WTC11 (cell line): ENCODE measurements around the gene ALDOB. TPM values are rescaled to one million over a fixed set of nuclear protein-coding genes. Genes with fewer than 3 reads are reported as not detected.
A peak's percentile ranks its signal among the peaks of the same experiment; 100 is the strongest.

Experiments
- ATAC-seq: fragments of 200-7000 bp; cut with Tn5 transposase; 2 replicates; pipeline ENCODE4 v1.10.0; 2021; ENCODE audit warnings: mild to moderate bottlenecking, moderate library complexity
- CTCF ChIA-PET: fragments of 300-600 bp; sonication (Branson Sonifier 250); formaldehyde crosslinking; loops from one replicate; lab custom pipeline; 2021; ENCODE audit warnings: antibody characterized with exemption; lab: Charles Lee
- POLR2A ChIA-PET: fragments of 350-600 bp; sonication (Branson Sonifier 250); formaldehyde crosslinking; loops from one replicate; lab custom pipeline; 2021; ENCODE audit warnings: antibody characterized with exemption; lab: Charles Lee
- DNase-seq: peaks from one replicate; pipeline ENCODE4 v3.0.0; 2021; ENCODE audit warnings: low spot score
- H3K27ac Mint-ChIP-seq: 2 replicates; pipeline ENCODE4 v1.8.0; 2021; ENCODE audit warnings: mixed read lengths
- H3K27me3 Mint-ChIP-seq: 2 replicates; pipeline ENCODE4 v1.8.0; 2021; ENCODE audit warnings: low read depth, mild to moderate bottlenecking, moderate library complexity, mixed read lengths
- H3K36me3 Mint-ChIP-seq: 2 replicates; pipeline ENCODE4 v1.8.0; 2021; ENCODE audit warnings: mixed read lengths
- H3K4me1 Mint-ChIP-seq: 2 replicates; pipeline ENCODE4 v1.8.0; 2022; ENCODE audit warnings: mixed read lengths
- H3K4me3 Mint-ChIP-seq: 2 replicates; pipeline ENCODE4 v1.8.0; 2021; ENCODE audit warnings: mild to moderate bottlenecking, moderate library complexity, mixed read lengths
- H3K9me3 Mint-ChIP-seq: 2 replicates; pipeline ENCODE4 v1.8.0; 2021; ENCODE audit warnings: mixed read lengths
- ETV6 ChIP-seq: sonication (generic); formaldehyde crosslinking; IDR thresholded peaks from 2 replicates; pipeline ENCODE4 v1.8.1; 2022; ENCODE audit warnings: mild to moderate bottlenecking, missing genetic modification reagents
- FOXK1 ChIP-seq: sonication (generic); formaldehyde crosslinking; IDR thresholded peaks from 2 replicates; pipeline ENCODE4 v1.8.0; 2022; ENCODE audit warnings: mild to moderate bottlenecking, moderate library complexity, missing genetic modification reagents
- GABPB1 ChIP-seq: sonication (generic); formaldehyde crosslinking; IDR thresholded peaks from 2 replicates; pipeline ENCODE4 v1.8.1; 2023; ENCODE audit warnings: mild to moderate bottlenecking, missing genetic modification reagents
- GRHL2 ChIP-seq: fragments of 250-450 bp; sonication (Bioruptor Pico); IDR thresholded peaks from 2 replicates; pipeline ENCODE4 v1.8.0; 2022; ENCODE audit warnings: mild to moderate bottlenecking, moderate library complexity; ENCODE audit not compliant: insufficient replicate concordance, severe bottlenecking
- GTF2I ChIP-seq: fragments of 250-450 bp; sonication (Bioruptor Pico); conservative IDR thresholded peaks from 2 replicates; pipeline ENCODE4 v1.4.0; 2021; ENCODE audit warnings: mild to moderate bottlenecking
- JAZF1 ChIP-seq: fragments of 250-450 bp; sonication (Bioruptor Pico); IDR thresholded peaks from 2 replicates; pipeline ENCODE4 v1.9.0; 2021; ENCODE audit warnings: moderate library complexity, mild to moderate bottlenecking, inconsistent platforms
- NR1H2 ChIP-seq: sonication (generic); formaldehyde crosslinking; IDR thresholded peaks from 2 replicates; pipeline ENCODE4 v1.9.0; 2021; ENCODE audit warnings: mild to moderate bottlenecking, moderate library complexity, missing genetic modification reagents
- NR2C2 ChIP-seq: sonication (generic); formaldehyde crosslinking; IDR thresholded peaks from 2 replicates; pipeline ENCODE4 v1.8.0; 2022; ENCODE audit warnings: mild to moderate bottlenecking, missing genetic modification reagents
- SMAD3 ChIP-seq: sonication (generic); formaldehyde crosslinking; IDR thresholded peaks from 2 replicates; pipeline ENCODE4 v1.8.0; 2022; ENCODE audit warnings: missing genetic modification reagents, mild to moderate bottlenecking, borderline replicate concordance
- SP1 ChIP-seq: sonication (generic); formaldehyde crosslinking; conservative IDR thresholded peaks from 2 replicates; pipeline ENCODE4 v1.8.1; 2022; ENCODE audit warnings: missing genetic modification reagents
- TCF7 ChIP-seq: sonication (generic); formaldehyde crosslinking; IDR thresholded peaks from 2 replicates; pipeline ENCODE4 v1.8.0; 2022; ENCODE audit warnings: mild to moderate bottlenecking, low read depth, missing genetic modification reagents, moderate library complexity
- TEAD4 ChIP-seq: sonication (generic); formaldehyde crosslinking; IDR thresholded peaks from 2 replicates; pipeline ENCODE4 v1.8.0; 2022; ENCODE audit warnings: mild to moderate bottlenecking, missing genetic modification reagents
- USF1 ChIP-seq: sonication (generic); formaldehyde crosslinking; IDR thresholded peaks from 2 replicates; pipeline ENCODE4 v1.8.0; 2022; ENCODE audit warnings: mild to moderate bottlenecking, missing genetic modification reagents
- ZNF138 ChIP-seq: sonication (generic); formaldehyde crosslinking; conservative IDR thresholded peaks from 2 replicates; pipeline ENCODE4 v1.8.1; 2022; ENCODE audit warnings: mild to moderate bottlenecking, moderate library complexity, missing genetic modification reagents
- ZNF263 ChIP-seq: sonication (generic); formaldehyde crosslinking; IDR thresholded peaks from 2 replicates; pipeline ENCODE4 v1.8.1; 2022; ENCODE audit warnings: low read depth, mild to moderate bottlenecking, moderate library complexity, missing genetic modification reagents
- ZNF396 ChIP-seq: fragments of 250-450 bp; sonication (Bioruptor Pico); IDR thresholded peaks from 2 replicates; pipeline ENCODE4 v1.8.0; 2021; ENCODE audit warnings: mild to moderate bottlenecking, moderate library complexity, borderline replicate concordance
- ZNF423 ChIP-seq: fragments of 250-450 bp; sonication (Bioruptor Pico); IDR thresholded peaks from 2 replicates; pipeline ENCODE4 v2.1.2; 2022; ENCODE audit warnings: mild to moderate bottlenecking, moderate library complexity
- ZNF425 ChIP-seq: fragments of 250-450 bp; sonication (Bioruptor Pico); conservative IDR thresholded peaks from 2 replicates; pipeline ENCODE4 v1.9.0; 2021; ENCODE audit warnings: mild to moderate bottlenecking
- ZNF532 ChIP-seq: fragments of 250-450 bp; sonication (Bioruptor Pico); IDR thresholded peaks from 2 replicates; pipeline ENCODE4 v1.9.0; 2021; ENCODE audit warnings: mild to moderate bottlenecking, borderline replicate concordance
- total RNA-seq: library from RNA; stranded (reverse); gene quantifications from 3 replicates; pipeline ENCODE4 v1.2.3, GENCODE V29; 2021
- TF ChIP-seq, protein P1 (sequence below): sonication (generic); formaldehyde crosslinking; IDR thresholded peaks from 2 replicates; pipeline ENCODE4 v1.8.0; 2022; ENCODE audit warnings: mild to moderate bottlenecking, missing genetic modification reagents
- TF ChIP-seq, protein P2 (sequence below): sonication (generic); formaldehyde crosslinking; IDR thresholded peaks from 2 replicates; pipeline ENCODE4 v1.8.1; 2023; ENCODE audit warnings: mild to moderate bottlenecking, missing genetic modification reagents, borderline replicate concordance

ALDOB gene
- total RNA-seq, 1 experiment from 2014 or later = 0.94 TPM

- Mint-ChIP-seq H3K27ac (no peak overlapping the region), H3K27me3 (no peaks in the 10 kb centered on the region), H3K9me3 (peaks cover 27% of the 10 kb centered on the region), H3K36me3 (peaks cover 11% of the 10 kb centered on the region), H3K4me3 (no peak overlapping the region), H3K4me1 (peaks cover 19% of the 10 kb centered on the region)
- DNase-seq = no peak
- POLR2A ChIA-PET = no interaction called here
- CTCF ChIA-PET = interaction anchor here (1.2 to 1.5 kb wide), 3 partner anchors 12 to 192 kb away, joined by 3 read pairs; no protein-coding TSS in a partner anchor
- no peak for ATAC-seq
- TF ChIP-seq TCF7 (CRISPR knock-in tag) (no peak), GABPB1 (CRISPR knock-in tag) (no peak), FOXK1 (no peak), ZNF425 (CRISPR knock-in tag) (no peak), ZNF396 (CRISPR knock-in tag) (no peak), ZNF532 (CRISPR knock-in tag) (no peak), NR2C2 (CRISPR knock-in tag) (no peak), GTF2I (CRISPR knock-in tag) (no peak), JAZF1 (no peak), NR1H2 (CRISPR knock-in tag) (no peak), SP1 (no peak), SMAD3 (CRISPR knock-in tag) (no peak)
- TF ChIP-seq, protein P1, sequence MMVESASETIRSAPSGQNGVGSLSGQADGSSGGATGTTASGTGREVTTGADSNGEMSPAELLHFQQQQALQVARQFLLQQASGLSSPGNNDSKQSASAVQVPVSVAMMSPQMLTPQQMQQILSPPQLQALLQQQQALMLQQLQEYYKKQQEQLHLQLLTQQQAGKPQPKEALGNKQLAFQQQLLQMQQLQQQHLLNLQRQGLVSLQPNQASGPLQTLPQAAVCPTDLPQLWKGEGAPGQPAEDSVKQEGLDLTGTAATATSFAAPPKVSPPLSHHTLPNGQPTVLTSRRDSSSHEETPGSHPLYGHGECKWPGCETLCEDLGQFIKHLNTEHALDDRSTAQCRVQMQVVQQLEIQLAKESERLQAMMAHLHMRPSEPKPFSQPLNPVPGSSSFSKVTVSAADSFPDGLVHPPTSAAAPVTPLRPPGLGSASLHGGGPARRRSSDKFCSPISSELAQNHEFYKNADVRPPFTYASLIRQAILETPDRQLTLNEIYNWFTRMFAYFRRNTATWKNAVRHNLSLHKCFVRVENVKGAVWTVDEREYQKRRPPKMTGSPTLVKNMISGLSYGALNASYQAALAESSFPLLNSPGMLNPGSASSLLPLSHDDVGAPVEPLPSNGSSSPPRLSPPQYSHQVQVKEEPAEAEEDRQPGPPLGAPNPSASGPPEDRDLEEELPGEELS (CRISPR knock-in tag) = no peak
Measured at GRCh38 chr9:101376111-101376848, 59.3 kb downstream of the ALDOB start.

- Mint-ChIP-seq H3K4me3 (no peak overlapping the region), H3K27ac (no peak overlapping the region), H3K27me3 (no peaks in the 10 kb centered on the region), H3K4me1 (peaks cover 19% of the 10 kb centered on the region), H3K9me3 (peaks cover 29% of the 10 kb centered on the region), H3K36me3 (peaks cover 9% of the 10 kb centered on the region)
- CTCF ChIA-PET = interaction anchor here (1.3 to 1.5 kb wide), 2 partner anchors 13 to 74 kb away, joined by 3 read pairs; no protein-coding TSS in a partner anchor
- POLR2A ChIA-PET = no interaction called here
- DNase-seq (peak; percentile 25), ATAC-seq (peak; percentile 82)
- TF ChIP-seq GRHL2 (CRISPR knock-in tag) (no peak), JAZF1 (no peak), ZNF263 (CRISPR knock-in tag) (no peak), ZNF423 (CRISPR knock-in tag) (no peak), USF1 (CRISPR knock-in tag) (no peak), ETV6 (CRISPR knock-in tag) (no peak), ZNF138 (CRISPR knock-in tag) (no peak), SP1 (no peak), TEAD4 (CRISPR knock-in tag) (no peak)
- TF ChIP-seq, protein P2, sequence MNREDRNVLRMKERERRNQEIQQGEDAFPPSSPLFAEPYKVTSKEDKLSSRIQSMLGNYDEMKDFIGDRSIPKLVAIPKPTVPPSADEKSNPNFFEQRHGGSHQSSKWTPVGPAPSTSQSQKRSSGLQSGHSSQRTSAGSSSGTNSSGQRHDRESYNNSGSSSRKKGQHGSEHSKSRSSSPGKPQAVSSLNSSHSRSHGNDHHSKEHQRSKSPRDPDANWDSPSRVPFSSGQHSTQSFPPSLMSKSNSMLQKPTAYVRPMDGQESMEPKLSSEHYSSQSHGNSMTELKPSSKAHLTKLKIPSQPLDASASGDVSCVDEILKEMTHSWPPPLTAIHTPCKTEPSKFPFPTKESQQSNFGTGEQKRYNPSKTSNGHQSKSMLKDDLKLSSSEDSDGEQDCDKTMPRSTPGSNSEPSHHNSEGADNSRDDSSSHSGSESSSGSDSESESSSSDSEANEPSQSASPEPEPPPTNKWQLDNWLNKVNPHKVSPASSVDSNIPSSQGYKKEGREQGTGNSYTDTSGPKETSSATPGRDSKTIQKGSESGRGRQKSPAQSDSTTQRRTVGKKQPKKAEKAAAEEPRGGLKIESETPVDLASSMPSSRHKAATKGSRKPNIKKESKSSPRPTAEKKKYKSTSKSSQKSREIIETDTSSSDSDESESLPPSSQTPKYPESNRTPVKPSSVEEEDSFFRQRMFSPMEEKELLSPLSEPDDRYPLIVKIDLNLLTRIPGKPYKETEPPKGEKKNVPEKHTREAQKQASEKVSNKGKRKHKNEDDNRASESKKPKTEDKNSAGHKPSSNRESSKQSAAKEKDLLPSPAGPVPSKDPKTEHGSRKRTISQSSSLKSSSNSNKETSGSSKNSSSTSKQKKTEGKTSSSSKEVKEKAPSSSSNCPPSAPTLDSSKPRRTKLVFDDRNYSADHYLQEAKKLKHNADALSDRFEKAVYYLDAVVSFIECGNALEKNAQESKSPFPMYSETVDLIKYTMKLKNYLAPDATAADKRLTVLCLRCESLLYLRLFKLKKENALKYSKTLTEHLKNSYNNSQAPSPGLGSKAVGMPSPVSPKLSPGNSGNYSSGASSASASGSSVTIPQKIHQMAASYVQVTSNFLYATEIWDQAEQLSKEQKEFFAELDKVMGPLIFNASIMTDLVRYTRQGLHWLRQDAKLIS (CRISPR knock-in tag) = no peak
Measured at GRCh38 chr9:101375546-101375945, 60.0 kb downstream of the ALDOB start.
